GM23248 (cell line): ENCODE measurements around the gene BNIP5. TPM values are rescaled to one million over a fixed set of nuclear protein-coding genes. Genes with fewer than 3 reads are reported as not detected.
"Not testable (repeated sequence)": the region's sequence is repeated elsewhere in the genome, so short reads cannot be mapped to it uniquely, and the experiment has no call there.

ENCODE experiments used
- DNase-seq: peaks from one replicate; pipeline ENCODE4 v3.0.0-alpha.2; 2015
- H2AFZ ChIP-seq: fragments of 200-600 bp; sonication (generic); 2 replicates; pipeline ENCODE4 v1.6.1; 2016; ENCODE audit warnings: antibody characterized with exemption
- H3F3A ChIP-seq: fragments of 200-600 bp; sonication (generic); 2 replicates; pipeline ENCODE4 v1.6.1; 2016; ENCODE audit warnings: mild to moderate bottlenecking, antibody characterized with exemption, mixed run types; ENCODE audit not compliant: insufficient read depth
- H3K27ac ChIP-seq: fragments of 200-600 bp; sonication (generic); 2 replicates; pipeline ENCODE4 v1.5.1; 2016; ENCODE audit warnings: mild to moderate bottlenecking
- H3K27me3 ChIP-seq: fragments of 200-600 bp; sonication (generic); replicated peaks from 2 replicates; pipeline ENCODE4 v1.6.1; 2016; ENCODE audit warnings: mild to moderate bottlenecking; ENCODE audit not compliant: insufficient read depth
- H3K36me3 ChIP-seq: fragments of 200-600 bp; sonication (generic); 2 replicates; pipeline ENCODE4 v1.6.1; 2016; ENCODE audit warnings: low read depth, mild to moderate bottlenecking
- H3K4me1 ChIP-seq: fragments of 200-600 bp; sonication (generic); 2 replicates; pipeline ENCODE4 v1.6.1; 2016; ENCODE audit warnings: mild to moderate bottlenecking; ENCODE audit not compliant: insufficient read depth
- H3K4me2 ChIP-seq: fragments of 200-600 bp; sonication (generic); one replicate; pipeline ENCODE4 v1.6.1; 2016; ENCODE audit warnings: mild to moderate bottlenecking; ENCODE audit not compliant: unreplicated experiment
- H3K4me3 ChIP-seq: fragments of 200-600 bp; sonication (generic); 2 replicates; pipeline ENCODE4 v1.5.1; 2016; ENCODE audit warnings: mild to moderate bottlenecking
- H3K79me2 ChIP-seq: fragments of 200-600 bp; sonication (generic); 2 replicates; pipeline ENCODE4 v1.6.1; 2016; ENCODE audit warnings: mild to moderate bottlenecking; ENCODE audit not compliant: insufficient read depth
- H3K9ac ChIP-seq: fragments of 200-600 bp; sonication (generic); 2 replicates; pipeline ENCODE4 v1.6.1; 2016; ENCODE audit warnings: mild to moderate bottlenecking
- H3K9me2 ChIP-seq: fragments of 200-600 bp; sonication (generic); 2 replicates; pipeline ENCODE4 v1.6.1; 2016; ENCODE audit warnings: mixed run types, mild to moderate bottlenecking, moderate library complexity; ENCODE audit not compliant: insufficient read depth
- H3K9me3 ChIP-seq: fragments of 200-600 bp; sonication (generic); one replicate; pipeline ENCODE4 v1.6.1; 2017; ENCODE audit warnings: low read depth
- H4K20me1 ChIP-seq: fragments of 200-600 bp; sonication (generic); 2 replicates; pipeline ENCODE4 v1.6.0; 2016; ENCODE audit not compliant: insufficient read depth
- EZH2 ChIP-seq: fragments of 200-600 bp; sonication (generic); IDR thresholded peaks from 2 replicates; pipeline ENCODE4 v1.6.1; 2018; ENCODE audit warnings: antibody characterized with exemption, mild to moderate bottlenecking; ENCODE audit not compliant: insufficient read depth, poor library complexity, severe bottlenecking
- EZH2phosphoT487 ChIP-seq: fragments of 200-600 bp; sonication (generic); IDR thresholded peaks from 2 replicates; pipeline ENCODE4 v1.6.1; 2018; ENCODE audit warnings: antibody characterized with exemption, moderate library complexity, mild to moderate bottlenecking, low read depth; ENCODE audit not compliant: insufficient read depth
- WGBS, 2 experiments: methylation state at CpG; one replicate each; pipeline ENCODE4 v1.1.6; 2015 to 2017; ENCODE audit warnings: low lambda C conversion rate in 2 of 2, low coverage in 1 of 2; ENCODE audit errors: missing lambda C conversion rate in 2 of 2; 5-methylcytosine and 5-hydroxymethylcytosine counted together
- in situ Hi-C: fragments of 300-500 bp; cut with MboI; formaldehyde crosslinking; loops from 2 replicates; pipeline ENCODE4 v1.15.0; 2020
- polyA plus RNA-seq: library from polyadenylated mRNA; unstranded; fragments of >200 nt; fragmentation: Nextera tagmentation; extraction: Ambion mirVana; gene quantifications from 2 replicates; pipeline ENCODE4 v1.2.1, GENCODE V29; 2016
- total RNA-seq: library from RNA; depleted of rRNA; stranded (reverse); fragments of >200 nt; shearing (Covaris generic); gene quantifications from 2 replicates; pipeline ENCODE4 v1.2.3, GENCODE V29; 2014

The BNIP5 gene
- total and polyA plus RNA-seq, 2 experiments from 2014 or later: not detected

DNA sequence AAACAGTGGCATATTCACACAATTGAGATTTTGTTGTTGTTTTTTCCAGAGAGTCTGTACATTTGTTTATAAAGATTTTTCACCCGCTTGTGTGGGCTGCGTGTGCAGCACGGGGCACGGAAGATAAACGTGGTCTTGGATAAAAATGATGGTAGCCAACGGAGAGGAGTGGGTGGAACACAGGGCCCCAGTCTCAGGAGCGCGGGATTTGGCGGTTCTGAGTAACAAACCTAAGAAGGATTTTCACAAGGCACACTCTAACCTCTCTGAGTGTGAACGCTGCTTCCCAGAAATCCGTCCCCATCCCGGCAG lies 3.6 kb upstream of the BNIP5 start:
- H3K4me2 ChIP-seq: no peak overlapping the region

DNA sequence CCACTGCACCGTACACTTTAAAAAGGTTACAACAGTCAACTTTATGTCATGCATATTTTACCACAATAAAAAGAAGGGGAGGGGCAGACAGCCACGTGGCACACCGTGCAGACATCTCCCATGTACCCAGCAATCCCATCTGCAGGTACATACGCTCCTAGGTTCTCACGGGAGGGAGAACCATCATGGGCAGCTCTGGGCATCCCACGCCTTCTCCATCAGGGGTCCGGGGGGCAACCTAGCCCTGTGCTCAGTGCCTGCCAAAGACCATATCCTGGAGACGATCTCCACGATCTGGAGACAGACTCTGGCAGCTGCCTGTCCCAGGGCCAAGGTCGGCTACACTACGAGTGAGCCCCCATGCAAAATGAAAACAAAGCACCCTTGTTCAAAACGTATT lies 2.5 kb upstream of the BNIP5 start:
- H2AFZ ChIP-seq: no peak overlapping the region
- no peak overlapping the region for H3K27ac ChIP-seq
- in situ Hi-C loops: no loop called here
- H3K79me2 ChIP-seq: no peaks in the 10 kb centered on the region
- H3K9me3 ChIP-seq: no peaks in the 10 kb centered on the region
- H3K36me3 ChIP-seq: no peaks in the 10 kb centered on the region
- WGBS, 2 experiments: 75 to 80% methylated on average over 12 of the region's 12 CpGs
- H3K27me3 ChIP-seq: peaks cover 28% of the 10 kb centered on the region
- H3K9ac ChIP-seq: no peak overlapping the region
- H3K4me2 ChIP-seq: no peak overlapping the region
- H3K9me2 ChIP-seq: no peaks in the 10 kb centered on the region
- H3K4me3 ChIP-seq: no peak overlapping the region
- H3K4me1 ChIP-seq: no peaks in the 10 kb centered on the region
- no peak for DNase-seq
- TF ChIP-seq EZH2 (no peak), EZH2phosphoT487 (no peak)
- no peaks in the 10 kb centered on the region for H3F3A ChIP-seq
- H4K20me1 ChIP-seq: no peaks in the 10 kb centered on the region

More for the DNA sequence above, 3.6 kb upstream of the BNIP5 start:
- Histone ChIP-seq H3K4me3 (no peak overlapping the region), H2AFZ (peak overlapping the region; percentile 84), H3K36me3 (no peaks in the 10 kb centered on the region), H3K9ac (no peak overlapping the region), H4K20me1 (no peaks in the 10 kb centered on the region), H3K4me1 (no peaks in the 10 kb centered on the region), H3K79me2 (no peaks in the 10 kb centered on the region), H3F3A (no peaks in the 10 kb centered on the region), H3K9me2 (no peaks in the 10 kb centered on the region), H3K27me3 (peaks cover 17% of the 10 kb centered on the region; the same call in 1 of the 2 replicates), H3K27ac (no peak overlapping the region), H3K9me3 (no peaks in the 10 kb centered on the region)
- no peak for TF ChIP-seq EZH2
- no peak for TF ChIP-seq EZH2phosphoT487
- in situ Hi-C loops: no loop called here
- WGBS, 2 experiments: 52 to 54% methylated on average over 12 of the region's 12 CpGs
- DNase-seq: no peak

DNA sequence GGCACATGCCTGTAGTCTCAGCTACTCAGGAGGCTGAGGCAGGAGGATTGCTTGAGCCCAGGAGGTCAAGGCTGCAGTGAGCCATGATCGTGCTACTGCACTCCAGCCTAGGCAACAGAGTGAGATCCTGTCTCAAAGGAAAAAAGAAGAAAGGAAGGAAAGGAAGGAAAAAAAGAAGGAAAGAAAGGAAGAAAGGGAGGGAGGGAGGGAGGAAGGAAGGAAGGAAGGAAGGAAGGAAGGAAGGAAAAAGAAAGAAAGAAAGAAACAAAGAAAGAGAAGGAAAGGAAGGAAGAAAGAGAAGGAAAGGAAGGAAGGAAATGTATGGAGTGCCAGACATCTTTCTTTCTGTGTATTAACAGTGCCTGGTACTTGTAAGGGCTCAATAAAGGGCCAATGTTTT lies 1.5 kb upstream of the BNIP5 start:
- H3K9me2 ChIP-seq, H3K4me3 ChIP-seq, H3K27ac ChIP-seq, in situ Hi-C loops, H2AFZ ChIP-seq, H3K4me2 ChIP-seq, H3K36me3 ChIP-seq, H3K79me2 ChIP-seq, DNase-seq, H3K4me1 ChIP-seq, H3F3A ChIP-seq, H4K20me1 ChIP-seq, H3K9me3 ChIP-seq, H3K9ac ChIP-seq: not testable (repeated sequence)
- H3K27me3 ChIP-seq: peaks cover 37% of the 10 kb centered on the region
- 88 to 89% methylated on average over 1 of the region's 1 CpG for WGBS, 2 experiments

DNA sequence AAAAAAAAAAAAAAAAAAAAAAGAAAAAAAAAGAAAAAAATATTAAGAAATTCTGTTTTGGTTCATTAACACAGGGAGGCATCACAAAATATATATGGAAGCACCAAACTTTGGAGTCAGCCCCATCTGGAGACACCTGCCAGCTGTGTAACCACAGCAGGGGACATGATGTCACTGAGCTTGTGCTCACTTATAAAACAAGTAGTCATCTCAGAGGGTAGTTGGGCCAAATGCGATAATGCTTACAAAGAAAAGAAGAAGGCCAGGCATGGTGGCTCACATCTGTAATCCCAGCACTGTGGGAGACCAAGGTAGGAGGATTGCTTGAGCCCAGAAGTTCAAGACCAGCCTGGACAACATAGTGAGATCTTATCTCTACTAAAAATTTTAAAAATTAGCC lies 1.1 kb upstream of the BNIP5 start:
- H3F3A ChIP-seq: no peaks in the 10 kb centered on the region
- in situ Hi-C loops: no loop called here
- 43 to 59% methylated on average over 1 of the region's 1 CpG for WGBS, 2 experiments
- no peak overlapping the region for H3K9ac ChIP-seq
- DNase-seq: no peak
- no peaks in the 10 kb centered on the region for H3K9me3 ChIP-seq
- H3K27ac ChIP-seq: no peak overlapping the region
- no peaks in the 10 kb centered on the region for H4K20me1 ChIP-seq
- no peaks in the 10 kb centered on the region for H3K9me2 ChIP-seq
- H3K4me3 ChIP-seq: no peak overlapping the region
- H3K36me3 ChIP-seq: no peaks in the 10 kb centered on the region
- H3K27me3 ChIP-seq: peaks cover 41% of the 10 kb centered on the region
- H2AFZ ChIP-seq: no peak overlapping the region
- no peak overlapping the region for H3K4me2 ChIP-seq
- no peaks in the 10 kb centered on the region for H3K79me2 ChIP-seq
- no peaks in the 10 kb centered on the region for H3K4me1 ChIP-seq
- TF ChIP-seq EZH2phosphoT487: no peak
- TF ChIP-seq EZH2: no peak

DNA sequence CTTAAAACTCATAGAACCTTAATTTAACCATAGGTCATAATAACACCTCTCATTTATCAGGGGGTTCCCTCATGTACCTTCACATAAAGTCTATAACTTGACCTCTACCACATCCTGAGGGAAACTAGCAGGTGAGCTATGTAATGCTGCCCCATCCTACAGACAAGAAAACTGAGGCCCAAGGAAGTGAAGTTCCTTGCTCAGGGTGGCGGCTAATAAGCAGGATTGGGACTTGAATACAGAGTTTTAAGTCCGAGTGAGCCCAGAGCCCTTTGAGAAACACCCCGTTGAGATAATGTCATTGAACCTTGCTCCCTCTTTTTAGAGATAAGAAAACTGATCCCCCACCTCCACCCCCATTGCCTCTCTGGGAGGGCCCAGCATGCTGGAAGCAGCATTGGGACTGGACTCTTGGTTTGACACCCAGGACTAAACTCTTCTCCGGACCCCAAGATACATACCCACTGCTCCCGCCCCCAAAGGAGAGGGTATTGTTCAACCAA lies 429 bp downstream of the BNIP5 start:
- H3K36me3 ChIP-seq: no peaks in the 10 kb centered on the region
- H3K4me3 ChIP-seq: no peak overlapping the region
- no peaks in the 10 kb centered on the region for H3K4me1 ChIP-seq
- H2AFZ ChIP-seq: no peak overlapping the region
- in situ Hi-C loops: no loop called here
- H3K27ac ChIP-seq: no peak overlapping the region
- H3K9ac ChIP-seq: no peak overlapping the region
- no peak overlapping the region for H3K4me2 ChIP-seq
- H4K20me1 ChIP-seq: no peaks in the 10 kb centered on the region
- TF ChIP-seq EZH2phosphoT487: no peak
- TF ChIP-seq EZH2: no peak
- no peak for DNase-seq
- H3K9me2 ChIP-seq: no peaks in the 10 kb centered on the region
- no peaks in the 10 kb centered on the region for H3F3A ChIP-seq
- peaks cover 52% of the 10 kb centered on the region for H3K27me3 ChIP-seq
- no peaks in the 10 kb centered on the region for H3K9me3 ChIP-seq
- WGBS, 2 experiments: 55 to 63% methylated on average over 5 of the region's 5 CpGs
- H3K79me2 ChIP-seq: no peaks in the 10 kb centered on the region
